Psoas muscle (tissue), 8 donors: ENCODE measurements around the gene UBE2M. TPM values are rescaled to one million over a fixed set of nuclear protein-coding genes. Genes with fewer than 3 reads are reported as not detected.

ENCODE experiments used
- ATAC-seq, 4 donors: fragments of 200-7000 bp; cut with Tn5 transposase; one replicate each; pipeline ENCODE4 v1.9.1; 2020; ENCODE audit warnings: moderate library complexity in 3 of 4, mild to moderate bottlenecking in 2 of 4
- DNase-seq, 2 donors: peaks; one replicate each; pipeline ENCODE4 v3.0.0-alpha.2; 2020
- H3K27ac ChIP-seq: fragments of 200-600 bp; one replicate; pipeline ENCODE4 v1.8.0; 2022
- H3K27me3 ChIP-seq, 3 donors: fragments of 200-600 bp in 1 of 3; one replicate each; pipeline versions ENCODE4 v1.6.1 to v1.8.0; 2013 to 2022; ENCODE audit warnings: low read length in 2 of 3, mild to moderate bottlenecking in 2 of 3, moderate library complexity in 1 of 3; ENCODE audit not compliant: insufficient read depth in 3 of 3
- H3K36me3 ChIP-seq, 2 donors: fragments of 200-600 bp in 1 of 2; one replicate each; pipeline versions ENCODE4 v1.6.1 to v1.8.0; 2013 to 2022; ENCODE audit warnings: low read depth in 1 of 2, mild to moderate bottlenecking in 1 of 2, moderate library complexity in 1 of 2; ENCODE audit not compliant: insufficient read depth in 1 of 2
- H3K4me1 ChIP-seq: fragments of 200-600 bp; one replicate; pipeline ENCODE4 v1.8.0; 2022
- H3K4me3 ChIP-seq: fragments of 200-600 bp; one replicate; pipeline ENCODE4 v1.8.0; 2022; ENCODE audit warnings: mild to moderate bottlenecking
- H3K9me3 ChIP-seq: fragments of 200-600 bp; one replicate; pipeline ENCODE4 v1.8.0; 2022
- WGBS, 3 donors: extraction: QIAGEN DNeasy Blood & Tissue Kit; methylation state at CpG; one replicate each; pipeline versions ENCODE4 v1.1.6 to v1.1.7; 2013; 5-methylcytosine and 5-hydroxymethylcytosine counted together
- intact Hi-C, 2 donors: fragments of 100-400 bp; cut with DNase I; formaldehyde crosslinking; loops; one replicate each; pipeline versions ENCODE4 v1.11.0 to v1.14.2; 2022
- polyA plus RNA-seq, 3 donors: library from polyadenylated mRNA; stranded (reverse); fragments of 200-250 nt; gene quantifications; one replicate each; pipeline ENCODE4 v1.2.3, GENCODE V29; 2013
- total RNA-seq, 4 donors: library from RNA; stranded (reverse); fragmentation: NEBNext Ultra II Directional in 2 of 4; extraction: Animal tissue kit (Norgen Biotek cat#: 25700) in 2 of 4; gene quantifications; one replicate each; pipeline versions ENCODE4 v1.2.1 to v1.2.4, GENCODE V29; 2021 to 2023
- TF ChIP-seq, protein P1 (sequence below): fragments of 200-600 bp; IDR thresholded peaks from one replicate; pipeline ENCODE4 v1.8.0; 2022; ENCODE audit warnings: antibody characterized with exemption
- donor health status: healthy with polysubstance abuse.
- donor health status: DM: no; HTN: no; CAD: no; lungs with moderate emphysema.
- donor health status: Bipolar disorder and iron deficiency.
- donor health status: healthy.
- donor health status: DM: yes; HTN: yes; CAD: no.
- donor health status: DM: no; HTN: no; CAD: no.
- donor health status: DM: no; HTN: no; CAD: no.
- donor health status: DM: yes; HTN: yes; CAD: no.

Gene UBE2M
- total and polyA plus RNA-seq, 7 donors, result 86.8 to 146 (median 144) TPM

- H3K27ac ChIP-seq, result no peak overlapping the region
- DNase-seq (no peak), ATAC-seq (no peak)
- peaks cover 27% of the 10 kb centered on the region for H3K4me1 ChIP-seq
- H3K27me3 ChIP-seq, result no peaks in the 10 kb centered on the region
- TF ChIP-seq, protein P1, sequence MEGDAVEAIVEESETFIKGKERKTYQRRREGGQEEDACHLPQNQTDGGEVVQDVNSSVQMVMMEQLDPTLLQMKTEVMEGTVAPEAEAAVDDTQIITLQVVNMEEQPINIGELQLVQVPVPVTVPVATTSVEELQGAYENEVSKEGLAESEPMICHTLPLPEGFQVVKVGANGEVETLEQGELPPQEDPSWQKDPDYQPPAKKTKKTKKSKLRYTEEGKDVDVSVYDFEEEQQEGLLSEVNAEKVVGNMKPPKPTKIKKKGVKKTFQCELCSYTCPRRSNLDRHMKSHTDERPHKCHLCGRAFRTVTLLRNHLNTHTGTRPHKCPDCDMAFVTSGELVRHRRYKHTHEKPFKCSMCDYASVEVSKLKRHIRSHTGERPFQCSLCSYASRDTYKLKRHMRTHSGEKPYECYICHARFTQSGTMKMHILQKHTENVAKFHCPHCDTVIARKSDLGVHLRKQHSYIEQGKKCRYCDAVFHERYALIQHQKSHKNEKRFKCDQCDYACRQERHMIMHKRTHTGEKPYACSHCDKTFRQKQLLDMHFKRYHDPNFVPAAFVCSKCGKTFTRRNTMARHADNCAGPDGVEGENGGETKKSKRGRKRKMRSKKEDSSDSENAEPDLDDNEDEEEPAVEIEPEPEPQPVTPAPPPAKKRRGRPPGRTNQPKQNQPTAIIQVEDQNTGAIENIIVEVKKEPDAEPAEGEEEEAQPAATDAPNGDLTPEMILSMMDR, result no peak
- H3K36me3 ChIP-seq, result peaks cover 0 to 20% of the 10 kb centered on the region in 2 donors
- WGBS, 3 donors, result 90 to 94% (median 92%) methylated on average over 2 of the region's 2 CpGs
- intact Hi-C loops, result no loop called here
- H3K4me3 ChIP-seq, result no peak overlapping the region
- H3K9me3 ChIP-seq, result no peaks in the 10 kb centered on the region
Measured at GRCh38 chr19:58515259-58515658, 43.2 kb downstream of the UBE2M start.

- peaks cover 0 to 20% of the 10 kb centered on the region in 2 donors for H3K36me3 ChIP-seq
- 72 to 80% (median 72%) methylated on average over 3 of the region's 3 CpGs for WGBS, 3 donors
- H3K4me3 ChIP-seq, result peak overlapping the region; percentile 63
- H3K27ac ChIP-seq, result peak overlapping the region; percentile 71
- TF ChIP-seq, protein P1, result no peak
- no peak for ATAC-seq
- H3K4me1 ChIP-seq, result peaks cover 26% of the 10 kb centered on the region
- no peaks in the 10 kb centered on the region for H3K27me3 ChIP-seq
- DNase-seq, result no peak
- intact Hi-C loops, result no loop called here
- no peaks in the 10 kb centered on the region for H3K9me3 ChIP-seq
Measured at GRCh38 chr19:58514564-58515022, 43.8 kb downstream of the UBE2M start.

DNA sequence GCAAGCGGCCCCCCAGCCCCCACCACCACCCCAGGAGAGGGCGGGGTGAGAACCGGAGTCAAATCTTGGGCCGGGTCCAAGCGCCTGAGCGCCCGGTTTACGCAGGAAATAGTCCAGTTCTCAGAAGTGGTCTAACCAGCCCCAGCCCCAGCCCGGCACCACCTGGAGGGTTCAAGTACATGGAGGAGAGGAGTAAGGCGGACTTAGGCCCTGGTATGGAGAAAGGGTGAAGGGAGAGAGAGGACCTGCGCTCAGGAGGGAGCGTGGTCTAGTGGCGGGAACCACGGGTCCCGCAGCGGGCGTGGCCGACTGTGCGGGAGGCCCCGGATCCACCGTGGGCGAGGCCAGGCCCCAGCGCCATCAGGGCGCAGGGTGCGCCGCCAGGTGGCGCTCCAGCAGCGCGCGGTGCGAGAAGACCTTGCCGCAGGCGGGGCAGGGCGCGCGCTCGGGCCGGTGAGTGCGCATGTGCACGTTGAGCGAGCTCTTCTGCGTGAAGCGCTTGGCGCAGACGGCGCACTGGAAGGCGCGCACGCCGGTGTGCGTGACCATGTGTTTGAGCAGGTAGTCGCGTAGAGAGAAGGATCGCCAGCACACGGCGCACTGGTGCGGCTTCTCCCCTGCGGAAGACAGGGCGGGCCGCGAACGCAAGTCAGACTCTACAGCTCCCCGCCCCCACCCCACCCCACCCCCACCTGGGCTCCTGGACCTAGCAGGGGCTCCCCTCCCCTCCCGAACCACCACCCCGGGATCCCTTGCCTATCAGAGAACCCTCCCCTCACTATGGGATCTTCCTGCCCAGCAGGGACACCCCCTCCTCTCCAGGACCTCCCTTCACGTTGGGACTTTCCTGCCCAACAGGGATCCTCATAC lies 44.5 kb downstream of the UBE2M start:
- DNase-seq (peak; percentile 92 to 94), ATAC-seq (peak; percentile 91 to 93 (median 92))
- Histone ChIP-seq H3K27me3 (no peaks in the 10 kb centered on the region), H3K27ac (peak overlapping the region; percentile 71), H3K36me3 (peaks cover 0 to 20% of the 10 kb centered on the region in 2 donors), H3K9me3 (no peaks in the 10 kb centered on the region), H3K4me3 (peak overlapping the region; percentile 63), H3K4me1 (peaks cover 26% of the 10 kb centered on the region)
- 26 to 31% (median 27%) methylated on average over 52 to 66 of the region's 66 CpGs for WGBS, 3 donors
- TF ChIP-seq, protein P1, result peak; percentile 89
- intact Hi-C loops, result no loop called here

GRCh38 chr19:58513213-58513693 lies 45.2 kb downstream of the UBE2M start:
- intact Hi-C loops, result no loop called here
- Histone ChIP-seq H3K36me3 (peaks cover 0 to 20% of the 10 kb centered on the region in 2 donors), H3K9me3 (no peaks in the 10 kb centered on the region), H3K27ac (peak overlapping the region; percentile 71), H3K4me3 (no peak overlapping the region), H3K4me1 (peaks cover 20% of the 10 kb centered on the region), H3K27me3 (no peaks in the 10 kb centered on the region)
- DNase-seq, result no peak
- WGBS, 3 donors, result 79 to 89% (median 84%) methylated on average over 10 of the region's 10 CpGs
- TF ChIP-seq, protein P1, result no peak
- peak in 2 of 4 donors; percentile 1 to 11 for ATAC-seq
